RWPE2 (cell line): ENCODE data around the gene SCN7A.
"Not testable (repeated sequence)": the region's sequence is repeated elsewhere in the genome, so short reads cannot be mapped to it uniquely, and the experiment has no call there.

ENCODE experiments used
- ATAC-seq: fragments of 200-7000 bp; cut with Tn5 transposase; 3 replicates; pipeline ENCODE4 v1.9.1; 2021; ENCODE audit warnings: low read depth
- DNase-seq: peaks from one replicate; pipeline ENCODE4 v3.0.0-alpha.2; 2020; ENCODE audit warnings: low spot score
- H3K27ac ChIP-seq: fragments of 450-650 bp; 2 replicates; pipeline ENCODE4 v1.5.1; 2017; ENCODE audit warnings: mild to moderate bottlenecking; ENCODE audit not compliant: poor library complexity, severe bottlenecking
- H3K27me3 ChIP-seq: fragments of 250-450 bp; sonication (Bioruptor Pico); 2 replicates; pipeline ENCODE4 v1.5.1; 2021; ENCODE audit warnings: mild to moderate bottlenecking, moderate library complexity; ENCODE audit not compliant: insufficient read depth, poor library complexity, severe bottlenecking
- H3K36me3 ChIP-seq: fragments of 250-450 bp; sonication (Bioruptor Pico); 2 replicates; pipeline ENCODE4 v1.5.1; 2020; ENCODE audit warnings: low read depth, mild to moderate bottlenecking, moderate library complexity
- H3K4me1 ChIP-seq: fragments of 250-450 bp; sonication (Bioruptor Pico); 2 replicates; pipeline ENCODE4 v1.5.1; 2021; ENCODE audit warnings: mild to moderate bottlenecking, moderate library complexity; ENCODE audit not compliant: insufficient read depth, poor library complexity, severe bottlenecking
- H3K4me3 ChIP-seq: fragments of 250-450 bp; sonication (Bioruptor Pico); 2 replicates; pipeline ENCODE4 v1.5.1; 2021; ENCODE audit warnings: mild to moderate bottlenecking, moderate library complexity; ENCODE audit not compliant: severe bottlenecking
- H3K9me3 ChIP-seq: fragments of 250-450 bp; sonication (Bioruptor Pico); 2 replicates; pipeline ENCODE4 v1.5.1; 2021; ENCODE audit warnings: mild to moderate bottlenecking, moderate library complexity; ENCODE audit not compliant: severe bottlenecking
- CTCF ChIP-seq: fragments of 450-650 bp; IDR thresholded peaks from one replicate; pipeline ENCODE4 v1.5.1; 2017; ENCODE audit warnings: mild to moderate bottlenecking, moderate library complexity; ENCODE audit not compliant: poor library complexity, severe bottlenecking

Gene SCN7A

GRCh38 chr2:166472332-166472731, 21.7 kb downstream of the SCN7A start:
- H3K27me3 ChIP-seq: no peaks in the 10 kb centered on the region
- no peak overlapping the region for H3K27ac ChIP-seq
- no peak overlapping the region for H3K4me3 ChIP-seq
- no peak for ATAC-seq
- TF ChIP-seq CTCF: no peak
- no peaks in the 10 kb centered on the region for H3K36me3 ChIP-seq
- DNase-seq: no peak
- H3K9me3 ChIP-seq: no peaks in the 10 kb centered on the region
- no peaks in the 10 kb centered on the region for H3K4me1 ChIP-seq

- no peaks in the 10 kb centered on the region for H3K36me3 ChIP-seq
Measured at GRCh38 chr2:166468124-166469024, 25.7 kb downstream of the SCN7A start.

GRCh38 chr2:166464187-166464586, 29.9 kb downstream of the SCN7A start:
- Histone ChIP-seq H3K9me3 (no peaks in the 10 kb centered on the region), H3K27me3 (no peaks in the 10 kb centered on the region), H3K4me3 (no peak overlapping the region), H3K27ac (no peak overlapping the region), H3K36me3 (no peaks in the 10 kb centered on the region), H3K4me1 (no peaks in the 10 kb centered on the region)
- no peak for TF ChIP-seq CTCF
- DNase-seq (no peak), ATAC-seq (no peak)

More at GRCh38 chr2:166468124-166469024, 25.7 kb downstream of the SCN7A start:
- Histone ChIP-seq H3K4me1 (no peaks in the 10 kb centered on the region), H3K27ac (no peak overlapping the region), H3K27me3 (no peaks in the 10 kb centered on the region), H3K9me3 (no peaks in the 10 kb centered on the region), H3K4me3 (no peak overlapping the region)
- ATAC-seq (no peak), DNase-seq (no peak)
- no peak for TF ChIP-seq CTCF

- H3K9me3 ChIP-seq: no peaks in the 10 kb centered on the region
- no peaks in the 10 kb centered on the region for H3K27me3 ChIP-seq
- ATAC-seq: no peak
- H3K27ac ChIP-seq: no peak overlapping the region
- H3K36me3 ChIP-seq: no peaks in the 10 kb centered on the region
- DNase-seq: peak; percentile 39
- no peaks in the 10 kb centered on the region for H3K4me1 ChIP-seq
- TF ChIP-seq CTCF: no peak
- no peak overlapping the region for H3K4me3 ChIP-seq
Measured at GRCh38 chr2:166463640-166464039, 30.4 kb downstream of the SCN7A start.

GRCh38 chr2:166458674-166459073, 35.4 kb downstream of the SCN7A start:
- TF ChIP-seq CTCF: no peak
- ATAC-seq (peak; percentile 65), DNase-seq (no peak)

GRCh38 chr2:166455823-166456222, 38.2 kb downstream of the SCN7A start:
- H3K4me1 ChIP-seq, ATAC-seq, H3K27me3 ChIP-seq, H3K27ac ChIP-seq, DNase-seq, H3K36me3 ChIP-seq, H3K4me3 ChIP-seq, H3K9me3 ChIP-seq: not testable (repeated sequence)

More at GRCh38 chr2:166458674-166459073, 35.4 kb downstream of the SCN7A start:
- Histone ChIP-seq H3K9me3 (no peaks in the 10 kb centered on the region), H3K27me3 (no peaks in the 10 kb centered on the region), H3K36me3 (no peaks in the 10 kb centered on the region), H3K27ac (no peak overlapping the region), H3K4me1 (no peaks in the 10 kb centered on the region), H3K4me3 (no peak overlapping the region)
